Erythroblast (primary cell): ENCODE data around the gene ATP4A.

ENCODE experiments used
- GATA1 ChIP-seq: IDR thresholded peaks from 2 replicates; pipeline ENCODE4 v1.6.1; 2011; ENCODE audit warnings: low read depth, mild to moderate bottlenecking, control low read depth, low read length, moderate library complexity
- POLR2A ChIP-seq: IDR thresholded peaks from 2 replicates; pipeline ENCODE4 v1.6.1; 2011; ENCODE audit warnings: mild to moderate bottlenecking, low read length

DNA sequence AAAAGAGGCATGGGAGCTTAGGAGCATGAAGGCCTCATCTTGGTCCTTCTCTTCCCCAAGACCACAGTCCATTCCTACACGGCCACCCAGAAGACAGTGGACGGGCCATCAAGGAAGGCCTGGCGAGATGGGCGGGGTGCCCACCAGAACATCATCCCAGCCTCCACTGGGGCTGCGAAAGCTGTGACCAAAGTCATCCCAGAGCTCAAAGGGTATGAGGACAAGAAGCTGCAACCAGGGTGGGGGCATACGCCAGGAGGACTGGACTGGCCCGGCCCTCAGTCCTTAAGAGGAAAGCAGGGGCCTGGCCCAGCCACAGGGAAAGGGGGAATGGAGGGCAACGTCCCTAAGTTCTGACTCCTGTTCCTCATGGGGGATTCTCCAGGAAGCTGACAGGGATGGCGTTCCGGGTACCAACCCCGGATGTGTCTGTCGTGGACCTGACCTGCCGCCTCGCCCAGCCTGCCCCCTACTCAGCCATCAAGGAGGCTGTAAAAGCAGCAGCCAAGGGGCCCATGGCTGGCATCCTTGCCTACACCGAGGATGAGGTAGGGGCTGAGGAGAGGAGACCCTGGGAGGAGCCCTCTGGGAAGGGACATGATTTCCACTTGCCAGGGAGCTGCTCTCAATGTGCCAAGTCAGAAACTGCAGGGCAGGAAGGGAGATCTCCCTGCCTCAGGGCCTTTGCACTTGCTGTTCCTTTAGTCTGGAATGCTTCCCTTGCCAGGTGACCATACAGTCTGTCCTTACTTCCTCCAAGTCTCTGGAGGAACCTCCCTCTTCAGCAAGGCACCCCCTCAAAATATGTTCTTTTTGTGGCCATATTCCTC, 20.0 kb downstream of the ATP4A start:
- TF ChIP-seq POLR2A (no peak), GATA1 (no peak)
